D721Med (cell line): Measurements from ENCODE around the gene KIAA1328.

ENCODE experiments used
- DNase-seq: peaks from one replicate; pipeline ENCODE4 v3.0.0; 2011; ENCODE audit warnings: low spot score; ENCODE audit not compliant: insufficient read length
- FAIRE-seq: peaks from 2 replicates; lab custom pipeline; 2011; peaks lifted over from hg19 to GRCh38; lab: Jason Lieb, UNC
- TF ChIP-seq, protein P1 (sequence below): IDR thresholded peaks from 2 replicates; pipeline ENCODE4 v1.5.1; 2012; ENCODE audit warnings: mild to moderate bottlenecking, control low read depth; ENCODE audit not compliant: insufficient read depth; ENCODE audit errors: missing control alignments

KIAA1328 gene

DNA sequence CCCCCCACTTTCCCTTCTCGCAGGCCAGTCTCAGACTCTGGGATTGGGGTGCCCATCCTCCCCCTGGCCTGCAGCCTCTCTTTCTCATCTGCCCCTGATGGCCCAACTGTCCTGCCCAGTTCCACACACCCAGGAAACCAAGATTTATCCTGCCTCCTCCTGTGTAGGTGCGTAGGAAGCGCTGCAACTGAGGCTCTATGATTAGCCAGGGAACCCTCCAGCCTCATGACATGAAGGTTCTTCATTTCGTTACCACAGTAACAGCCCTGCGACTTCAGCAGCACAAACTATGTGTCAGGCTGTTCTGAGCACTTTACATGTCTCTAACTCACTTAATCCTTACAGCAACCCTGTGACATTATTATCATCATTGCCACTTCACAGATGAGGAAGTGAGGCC, 430.8 kb downstream of the KIAA1328 start:
- FAIRE-seq (no peak), DNase-seq (no peak)
- TF ChIP-seq, protein P1, sequence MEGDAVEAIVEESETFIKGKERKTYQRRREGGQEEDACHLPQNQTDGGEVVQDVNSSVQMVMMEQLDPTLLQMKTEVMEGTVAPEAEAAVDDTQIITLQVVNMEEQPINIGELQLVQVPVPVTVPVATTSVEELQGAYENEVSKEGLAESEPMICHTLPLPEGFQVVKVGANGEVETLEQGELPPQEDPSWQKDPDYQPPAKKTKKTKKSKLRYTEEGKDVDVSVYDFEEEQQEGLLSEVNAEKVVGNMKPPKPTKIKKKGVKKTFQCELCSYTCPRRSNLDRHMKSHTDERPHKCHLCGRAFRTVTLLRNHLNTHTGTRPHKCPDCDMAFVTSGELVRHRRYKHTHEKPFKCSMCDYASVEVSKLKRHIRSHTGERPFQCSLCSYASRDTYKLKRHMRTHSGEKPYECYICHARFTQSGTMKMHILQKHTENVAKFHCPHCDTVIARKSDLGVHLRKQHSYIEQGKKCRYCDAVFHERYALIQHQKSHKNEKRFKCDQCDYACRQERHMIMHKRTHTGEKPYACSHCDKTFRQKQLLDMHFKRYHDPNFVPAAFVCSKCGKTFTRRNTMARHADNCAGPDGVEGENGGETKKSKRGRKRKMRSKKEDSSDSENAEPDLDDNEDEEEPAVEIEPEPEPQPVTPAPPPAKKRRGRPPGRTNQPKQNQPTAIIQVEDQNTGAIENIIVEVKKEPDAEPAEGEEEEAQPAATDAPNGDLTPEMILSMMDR, result no peak

DNA sequence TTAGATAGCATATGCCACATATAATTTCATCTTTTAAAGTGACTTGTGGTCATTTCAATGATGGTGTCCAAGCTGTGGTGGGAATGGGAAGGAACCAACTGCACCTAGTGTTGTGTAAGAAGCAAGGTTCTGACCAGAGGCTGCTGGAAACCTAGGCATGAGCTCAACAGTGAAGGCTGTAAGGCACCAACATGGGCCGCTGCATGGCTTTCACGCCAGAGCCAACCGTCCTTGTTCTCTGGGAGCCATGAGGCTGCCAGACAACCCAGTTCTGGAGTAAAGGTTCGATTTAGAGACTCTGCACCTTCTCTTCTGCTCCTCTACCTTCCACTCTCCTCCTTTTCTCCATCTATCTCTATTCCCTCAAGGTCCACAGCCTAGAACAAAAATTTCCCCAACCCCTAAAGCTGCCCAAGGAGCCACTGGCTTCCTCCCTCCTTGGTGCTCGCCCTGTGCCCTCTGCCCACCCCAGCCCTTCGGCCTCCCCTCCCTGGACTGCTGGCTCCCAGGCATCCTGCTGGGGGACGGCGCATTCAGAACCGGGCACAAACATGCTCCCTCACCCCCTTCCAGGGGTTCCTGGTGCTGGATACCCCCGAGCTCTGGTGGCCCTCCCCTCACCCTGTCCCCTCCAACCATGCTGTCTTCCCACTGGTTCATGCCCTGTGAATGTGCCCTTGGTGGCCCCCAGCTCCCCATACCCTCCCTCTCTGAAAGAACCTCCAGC, 431.6 kb downstream of the KIAA1328 start:
- FAIRE-seq (no peak), DNase-seq (no peak)
- TF ChIP-seq, protein P1, result no peak

DNA sequence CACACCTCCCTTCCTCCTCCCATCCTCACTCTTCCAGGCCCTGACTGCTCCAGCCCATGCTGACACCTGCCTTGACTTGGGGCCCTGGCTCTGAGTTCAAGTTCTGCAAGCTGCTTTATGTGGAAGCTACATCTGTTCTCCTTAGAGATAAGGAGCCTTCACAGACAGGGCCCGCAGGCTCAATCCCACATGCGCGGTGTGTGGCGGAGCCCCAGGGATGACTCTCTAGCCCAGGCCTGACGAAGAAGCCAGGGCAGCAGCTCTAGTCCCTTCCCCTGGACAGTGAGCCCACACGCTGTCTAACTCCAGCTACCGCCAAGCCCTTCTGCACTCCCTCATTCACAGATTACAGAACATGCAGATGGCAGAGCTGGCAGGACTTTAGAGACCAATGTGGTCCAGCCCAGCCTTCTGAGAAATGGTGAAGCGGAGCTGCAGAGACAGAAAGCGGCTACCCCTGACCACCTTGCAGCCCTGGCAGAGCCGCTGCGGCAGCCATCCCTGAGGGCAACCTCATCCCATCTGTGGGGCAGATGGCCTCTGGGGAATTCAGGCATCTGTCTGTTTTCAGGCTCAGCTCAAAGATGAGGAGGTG, 432.4 kb downstream of the KIAA1328 start:
- no peak for DNase-seq

DNA sequence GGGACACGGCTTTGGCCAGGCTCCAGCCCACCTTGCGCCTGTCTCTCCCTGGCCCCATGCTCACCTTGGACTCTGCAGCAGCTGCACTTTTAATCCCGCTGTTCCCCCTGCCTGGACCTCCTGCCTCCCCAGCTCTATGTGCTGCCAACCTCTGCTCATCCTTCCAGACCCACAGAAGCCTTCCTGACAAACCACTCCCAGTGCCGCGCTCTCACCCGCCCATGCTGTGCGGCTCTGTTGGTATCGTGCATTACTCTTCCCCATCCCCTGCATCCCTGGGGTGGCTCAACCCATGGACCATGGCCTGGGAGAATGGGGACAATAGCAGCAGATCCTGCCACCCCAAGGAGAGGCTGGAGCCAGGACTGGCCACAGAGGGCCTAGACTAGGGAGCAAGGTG, 433.1 kb downstream of the KIAA1328 start:
- TF ChIP-seq, protein P1, result no peak
- FAIRE-seq (no peak), DNase-seq (no peak)

More for the DNA sequence above, 432.4 kb downstream of the KIAA1328 start:
- FAIRE-seq, result no peak
- TF ChIP-seq, protein P1, result no peak

DNA sequence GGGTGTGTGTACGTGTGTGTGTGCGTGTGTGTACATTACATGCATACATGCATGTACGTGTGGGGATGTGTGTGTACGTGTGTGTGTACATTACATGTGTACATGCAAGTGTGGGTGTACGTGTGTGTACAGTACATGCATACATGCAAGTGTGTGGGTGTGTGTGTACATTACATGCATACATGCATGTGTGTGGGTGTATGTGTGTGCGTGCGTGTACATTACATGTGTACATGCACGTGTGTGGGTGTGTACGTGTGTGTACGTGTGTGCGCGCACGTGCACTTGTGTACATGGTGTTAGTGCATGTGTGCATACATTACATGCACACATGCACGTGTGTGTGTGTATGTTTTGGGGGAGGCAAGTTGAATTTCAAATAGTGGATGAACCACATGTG, 436.0 kb downstream of the KIAA1328 start:
- FAIRE-seq, result no peak
- DNase-seq, result no peak
- TF ChIP-seq, protein P1, result no peak

DNA sequence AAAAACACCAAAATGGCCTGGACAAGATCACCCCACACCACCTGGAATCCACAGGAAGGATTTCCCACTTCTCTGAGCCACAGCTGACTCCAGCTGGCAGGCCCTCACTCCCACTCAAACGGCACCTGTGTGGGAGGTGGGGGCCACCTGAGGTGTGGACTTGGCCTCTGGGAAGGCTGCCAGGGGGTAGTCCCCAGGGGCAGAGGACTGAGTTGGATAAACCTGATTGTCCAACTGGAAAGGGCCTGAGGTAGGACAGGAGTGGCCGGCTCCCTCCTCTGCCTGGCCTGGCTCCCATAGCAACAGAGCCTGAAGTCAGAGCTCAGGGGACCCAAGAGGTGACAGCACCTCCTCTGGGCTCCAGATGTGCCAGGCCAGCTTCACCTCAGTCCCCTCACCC, 436.5 kb downstream of the KIAA1328 start:
- no peak for FAIRE-seq

DNA sequence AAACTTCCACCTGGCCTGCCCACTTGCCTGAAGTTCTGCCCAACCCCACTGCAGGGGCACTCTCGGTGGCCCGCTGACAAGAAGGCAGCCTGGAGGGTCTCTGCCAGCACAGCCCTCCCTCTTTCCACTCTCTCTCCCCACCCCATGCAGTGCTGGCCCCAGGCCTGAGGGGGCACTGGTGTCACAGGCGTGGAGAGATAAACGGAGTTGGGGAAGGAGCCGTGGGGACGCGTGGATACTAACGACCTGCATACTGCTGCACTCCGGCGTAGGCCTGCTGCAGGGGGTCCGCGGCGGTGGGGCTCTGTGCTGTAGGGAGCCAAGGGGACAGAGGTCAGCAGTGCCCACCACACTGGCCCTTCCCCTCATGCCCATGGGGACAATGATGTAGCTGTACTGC, 437.4 kb downstream of the KIAA1328 start:
- no peak for DNase-seq
- TF ChIP-seq, protein P1, result no peak
- FAIRE-seq, result no peak

More for the DNA sequence above, 436.5 kb downstream of the KIAA1328 start:
- TF ChIP-seq, protein P1, result no peak
- no peak for DNase-seq
